Measurements from ENCODE around the gene ANXA11. TPM values are rescaled to one million over a fixed set of nuclear protein-coding genes. Genes with fewer than 3 reads are reported as not detected.
A peak's percentile ranks its signal among the peaks of the same experiment; 100 is the strongest.

The ANXA11 gene
- total and polyA plus RNA-seq, 2 of the 8 experiments (the other 6 are each of a cell fraction or from before 2014, with no cell fraction given) = 40.5 to 84.9 TPM

DNA sequence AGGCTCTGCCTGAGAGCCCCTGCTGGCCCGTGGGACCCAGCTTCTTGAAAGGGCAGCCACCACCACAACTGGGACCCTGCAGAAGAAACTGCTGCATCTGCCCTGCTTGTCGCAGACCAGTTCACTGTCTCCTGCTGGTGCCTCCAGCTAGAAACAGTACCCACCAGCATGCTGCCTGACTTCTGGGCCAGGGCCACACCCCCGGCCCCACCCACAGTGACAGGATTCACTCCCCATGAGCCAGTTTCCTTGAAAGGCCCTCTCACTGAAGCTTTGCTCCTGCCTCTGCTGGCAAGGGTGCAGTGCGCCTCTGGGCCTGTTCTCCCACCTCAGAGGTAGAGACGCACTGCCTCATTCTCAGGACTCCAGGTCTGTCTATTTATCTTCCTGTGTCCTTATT, 32.4 kb downstream of the ANXA11 start:
- H3K79me2 ChIP-seq (ENCODE audit: control insufficient read depth in 1 of 2, insufficient read depth in 2 of 2, low read length in 2 of 2) = no peaks in the 10 kb centered on the region
- no peak for FAIRE-seq
- TF ChIP-seq TAF1 (IDR thresholded peaks at IDR 0.05; ENCODE audit: low read depth, low read length) = no peak
- no peak for TF ChIP-seq RBBP5 (IDR thresholded peaks at IDR 0.05; ENCODE audit: borderline replicate concordance, low read depth, low read length)
- TF ChIP-seq POU5F1 (IDR thresholded peaks at IDR 0.05; ENCODE audit: low read depth, low read length) = no peak
- no peak for TF ChIP-seq EGR1 (IDR thresholded peaks at IDR 0.05; ENCODE audit: borderline replicate concordance, low read depth, low read length)
- TF ChIP-seq GABPA (IDR thresholded peaks at IDR 0.05; ENCODE audit: borderline replicate concordance, insufficient read depth, low read length) = no peak
- TF ChIP-seq RNF2 (IDR thresholded peaks at IDR 0.05; ENCODE audit: borderline replicate concordance, low read depth, low read length, missing control alignments, poor library complexity, severe bottlenecking) = no peak

More for the DNA sequence above, 32.4 kb downstream of the ANXA11 start:
- H3K23ac ChIP-seq (ENCODE audit: insufficient read length) = no peak overlapping the region
- ChIA-PET CTCF (ENCODE audit: partially characterized antibody) (interaction anchor here (1.1 to 7.8 kb wide), 4 partner anchors 10 to 49 kb away, joined by 5 to 66 read pairs (median 14); partner anchors contain the start of gene ANXA11), POLR2A (ENCODE audit: partially characterized antibody) (interaction anchor here (1.6 to 2.6 kb wide), 2 partner anchors 11 to 32 kb away, joined by 5 to 8 read pairs; partner anchors contain the start of gene ANXA11)
- H4K20me1 ChIP-seq (replicated peaks in 1 of 2; ENCODE audit: control insufficient read depth in 1 of 2, insufficient read depth in 2 of 2, low read length in 2 of 2) = peaks cover 2 to 4% of the 10 kb centered on the region in 2 experiments
- H4K8ac ChIP-seq (ENCODE audit: extremely low read depth, insufficient read depth, low read length) = peak overlapping the region; percentile 18; the same call in 1 of the 2 replicates
- H3K4me3 ChIP-seq (ENCODE audit: extremely low read depth in 1 of 4, insufficient read depth in 2 of 4, low read depth in 3 of 4, low read length in 4 of 4) = no peak overlapping the region
- no peaks in the 10 kb centered on the region for H3K9me3 ChIP-seq (ENCODE audit: insufficient read depth in 2 of 2, low read depth in 1 of 2, low read length in 1 of 2)
- H4K91ac ChIP-seq (replicated peaks; ENCODE audit: insufficient read length, low read length) = no peak overlapping the region
- H3K27me3 ChIP-seq (replicated peaks in 1 of 4; ENCODE audit: control insufficient read depth in 3 of 4, extremely low read depth in 1 of 4, insufficient read depth in 3 of 4, low read length in 3 of 4) = no peaks in the 10 kb centered on the region
- no peak overlapping the region for H2BK15ac ChIP-seq (ENCODE audit: low read length)
- H3K9ac ChIP-seq (replicated peaks in 1 of 4; ENCODE audit: extremely low read depth in 1 of 4, low read depth in 3 of 4, low read length in 3 of 4) = no peak overlapping the region
- H3K4me2 ChIP-seq (ENCODE audit: insufficient read depth in 1 of 2, low read depth in 2 of 2, low read length in 2 of 2) = no peak overlapping the region
- H3K23me2 ChIP-seq (ENCODE audit: low read depth, low read length) = no peaks in the 10 kb centered on the region
- 65% methylated on average over 5 of the region's 5 CpGs; no CpG with 5 or more reads in 1 of the 2 experiments for WGBS, 2 experiments (ENCODE audit: extremely low coverage in 1 of 2, insufficient coverage in 1 of 2, insufficient read length in 1 of 2, insufficient replicate concordance in 2 of 2, low coverage in 1 of 2, low lambda C conversion rate in 2 of 2, missing lambda C conversion rate in 1 of 2)
- no peak overlapping the region for H2BK120ac ChIP-seq (replicated peaks; ENCODE audit: low read depth, low read length)
- no peak overlapping the region for H2AFZ ChIP-seq (ENCODE audit: low read length)
- H2AK5ac ChIP-seq (ENCODE audit: low read depth, low read length) = no peak overlapping the region
- peaks cover 4% of the 10 kb centered on the region for H3K79me1 ChIP-seq (ENCODE audit: low read depth, low read length)
- no peak overlapping the region for H3K56ac ChIP-seq (replicated peaks; ENCODE audit: insufficient read length, low read depth, low read length)
- no peak overlapping the region for H3K27ac ChIP-seq (ENCODE audit: low read depth, low read length)
- no peaks in the 10 kb centered on the region for H3K36me3 ChIP-seq (ENCODE audit: control insufficient read depth in 2 of 4, insufficient read depth in 4 of 4, low read length in 3 of 4)
- H3K4ac ChIP-seq (replicated peaks; ENCODE audit: insufficient read length, low read depth, low read length) = no peak overlapping the region
- no peak overlapping the region for H4K5ac ChIP-seq (ENCODE audit: insufficient read length, low read depth, low read length)
- H2BK12ac ChIP-seq (ENCODE audit: low read depth, low read length) = no peak overlapping the region
- no peak for DNase-seq (ENCODE audit: low read depth in 1 of 2, low spot score in 2 of 2)
- H2BK5ac ChIP-seq (ENCODE audit: low read depth, low read length) = no peak overlapping the region; the same call in 1 of the 2 replicates
- H3K4me1 ChIP-seq (replicated peaks in 1 of 4; ENCODE audit: control insufficient read depth in 3 of 4, insufficient read depth in 4 of 4, low read length in 3 of 4) = peaks cover 4 to 16% (median 9%) of the 10 kb centered on the region in 4 experiments
- no peak overlapping the region for H3K14ac ChIP-seq (ENCODE audit: insufficient read length)
- H3K18ac ChIP-seq (ENCODE audit: extremely low read depth, low read length) = no peak overlapping the region
- no peak overlapping the region for H2BK20ac ChIP-seq (ENCODE audit: low read length)
